Chondrocyte (in vitro differentiated cells): ENCODE measurements around the gene TAF15. TPM values are rescaled to one million over a fixed set of nuclear protein-coding genes. Genes with fewer than 3 reads are reported as not detected.

Experiments used
- DNase-seq: peaks from one replicate; pipeline ENCODE4 v3.0.0; 2021; ENCODE audit warnings: mixed read lengths, low spot score
- H3K27ac Mint-ChIP-seq: one replicate; pipeline ENCODE4 v1.8.0; 2021; ENCODE audit warnings: mild to moderate bottlenecking, moderate library complexity, mixed read lengths; ENCODE audit not compliant: unreplicated experiment
- H3K27me3 Mint-ChIP-seq: 2 replicates; pipeline ENCODE4 v1.8.0; 2021; ENCODE audit warnings: low read depth, mixed read lengths
- H3K36me3 Mint-ChIP-seq: 2 replicates; pipeline ENCODE4 v1.8.0; 2021; ENCODE audit warnings: low read depth, mixed read lengths
- H3K4me1 Mint-ChIP-seq: 2 replicates; pipeline ENCODE4 v1.8.0; 2021; ENCODE audit warnings: low read depth, mild to moderate bottlenecking, mixed read lengths
- H3K4me3 Mint-ChIP-seq: one replicate; pipeline ENCODE4 v1.8.0; 2021; ENCODE audit warnings: mild to moderate bottlenecking, moderate library complexity, mixed read lengths; ENCODE audit not compliant: unreplicated experiment
- H3K9me3 Mint-ChIP-seq: 2 replicates; pipeline ENCODE4 v1.8.0; 2021; ENCODE audit warnings: low read depth, mixed read lengths
- CTCF ChIP-seq: fragments of 200-600 bp; sonication (generic); IDR thresholded peaks from 2 replicates; pipeline ENCODE4 v1.5.0; 2021; ENCODE audit warnings: antibody characterized with exemption, mild to moderate bottlenecking, moderate library complexity
- total RNA-seq: library from RNA; stranded (reverse); gene quantifications from 3 replicates; pipeline ENCODE4 v1.2.1, GENCODE V29; 2021

TAF15 gene
- total RNA-seq, 1 donor from 2014 or later: 135 TPM

- TF ChIP-seq CTCF: no peak
- Mint-ChIP-seq H3K4me1 (peaks cover 13% of the 10 kb centered on the region), H3K27ac (no peak overlapping the region), H3K4me3 (no peak overlapping the region), H3K36me3 (no peaks in the 10 kb centered on the region), H3K9me3 (no peaks in the 10 kb centered on the region), H3K27me3 (no peaks in the 10 kb centered on the region)
- DNase-seq: no peak
Measured at GRCh38 chr17:35877345-35878029, 68.2 kb downstream of the TAF15 start.

DNA sequence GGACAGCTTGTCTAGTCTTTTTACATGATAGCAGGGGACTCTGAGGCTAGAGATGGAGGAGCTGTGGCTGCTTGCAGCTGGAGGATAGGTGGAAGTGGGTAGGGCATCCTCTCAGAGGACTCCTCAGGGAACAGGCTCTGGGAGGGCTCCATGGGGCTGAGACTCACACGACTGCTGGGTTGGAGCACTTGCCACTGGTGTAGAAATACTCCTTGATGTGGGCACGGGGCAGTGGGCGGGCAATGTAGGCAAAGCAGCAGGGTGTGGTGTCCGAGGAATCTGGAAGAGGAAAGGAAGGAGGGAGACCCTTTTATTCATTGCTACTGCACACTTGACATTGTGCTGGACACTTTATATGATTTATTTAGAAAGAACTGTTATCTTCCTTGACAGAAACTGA is 69.1 kb downstream of the TAF15 start:
- peaks cover 13% of the 10 kb centered on the region for H3K4me1 Mint-ChIP-seq
- H3K27me3 Mint-ChIP-seq: no peaks in the 10 kb centered on the region
- H3K36me3 Mint-ChIP-seq: no peaks in the 10 kb centered on the region
- TF ChIP-seq CTCF: no peak
- no peak overlapping the region for H3K4me3 Mint-ChIP-seq
- H3K9me3 Mint-ChIP-seq: no peaks in the 10 kb centered on the region
- no peak overlapping the region for H3K27ac Mint-ChIP-seq
- no peak for DNase-seq

GRCh38 chr17:35879773-35880654 is 70.7 kb downstream of the TAF15 start, which contains the start of gene CCL5:
TSS of gene CCL5 (minus strand) at chr17:35880360.
- no peak within 1 kb of the TSS for H3K27ac Mint-ChIP-seq
- TF ChIP-seq CTCF: no peak
- H3K27me3 Mint-ChIP-seq: no peaks in the 10 kb centered on the region
- H3K4me3 Mint-ChIP-seq: no peak within 1 kb of the TSS
- no peaks in the 10 kb centered on the region for H3K9me3 Mint-ChIP-seq
- peaks cover 11% of the 10 kb centered on the region for H3K4me1 Mint-ChIP-seq
- no peaks in the 10 kb centered on the region for H3K36me3 Mint-ChIP-seq
- no peak for DNase-seq

DNA sequence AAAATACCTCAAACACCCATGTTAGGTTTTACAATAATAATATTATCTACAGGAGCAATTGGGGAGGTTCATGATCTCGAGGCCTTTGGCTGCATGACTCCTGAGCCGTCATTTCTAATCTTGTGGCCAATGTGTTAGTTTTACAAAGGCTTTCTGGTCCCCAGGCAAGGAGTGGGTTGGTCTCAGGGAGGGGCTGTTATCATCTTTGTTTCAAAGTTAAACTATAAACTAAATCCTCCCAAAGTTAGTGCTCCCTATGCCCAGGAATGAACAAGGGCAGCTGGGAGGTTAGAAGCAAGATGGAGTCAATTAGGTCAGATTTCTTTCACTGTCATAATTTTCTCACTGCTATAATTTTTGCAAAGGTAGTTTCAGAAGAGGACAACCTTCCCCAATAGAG is 80.0 kb downstream of the TAF15 start:
- Mint-ChIP-seq H3K4me3 (no peak overlapping the region), H3K4me1 (peaks cover 28% of the 10 kb centered on the region), H3K27me3 (no peaks in the 10 kb centered on the region), H3K36me3 (no peaks in the 10 kb centered on the region), H3K9me3 (no peaks in the 10 kb centered on the region), H3K27ac (no peak overlapping the region)
- DNase-seq: no peak
- no peak for TF ChIP-seq CTCF
